ENCODE measurements around the gene HMSD. TPM values are rescaled to one million over a fixed set of nuclear protein-coding genes. Genes with fewer than 3 reads are reported as not detected.
A peak's percentile ranks its signal among the peaks of the same experiment; 100 is the strongest.
"Not testable (repeated sequence)": the region's sequence is repeated elsewhere in the genome, so short reads cannot be mapped to it uniquely, and the experiment has no call there.

Gene HMSD
- total and polyA plus RNA-seq, 2 donors (not counting 3 experiments of a cell fraction or from before 2014, with no cell fraction given), result 0.08 TPM; not detected in 1

DNA sequence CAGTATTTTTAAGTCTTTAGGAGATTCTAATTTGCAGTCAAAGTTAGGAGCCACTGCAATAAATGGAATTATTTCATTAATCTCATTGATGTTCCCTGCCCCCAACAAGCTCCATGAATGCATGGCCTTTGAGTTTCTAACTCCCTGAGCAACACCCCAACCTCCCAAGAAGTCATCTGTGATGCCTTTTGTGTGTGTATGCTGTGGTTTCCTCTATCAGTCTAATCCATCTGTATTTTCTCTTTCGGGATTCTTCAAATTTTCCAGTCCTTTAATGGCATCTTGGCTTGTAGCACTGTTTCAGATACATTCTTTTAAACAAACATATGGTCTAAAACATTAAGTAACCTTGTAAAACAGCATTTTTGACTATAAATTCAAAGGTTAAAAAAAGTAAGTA, 24.6 kb upstream of the HMSD start:
- no TSS peak for BruUV-seq (replicated peaks)
- ChIA-PET POLR2A (no interaction called here), CTCF (no interaction called here)
- Histone ChIP-seq H3K9ac (replicated peaks; ENCODE audit: extremely low read depth, insufficient read depth, low read length) (no peak overlapping the region), H2AFZ (ENCODE audit: low read depth, low read length) (no peak overlapping the region), H4K20me1 (replicated peaks; ENCODE audit: control insufficient read depth, extremely low read depth, insufficient read depth, low read length) (no peaks in the 10 kb centered on the region), H3K9me3 (replicated peaks; ENCODE audit: control insufficient read depth, insufficient read depth, low read length) (no peaks in the 10 kb centered on the region), H3K4me1 (ENCODE audit: control insufficient read depth, extremely low read depth, insufficient read depth, low read length) (no peaks in the 10 kb centered on the region), H3K79me2 (ENCODE audit: control insufficient read depth, insufficient read depth, low read length) (no peaks in the 10 kb centered on the region), H3K27me3 (ENCODE audit: control insufficient read depth in 2 of 2, insufficient read depth in 2 of 2, low read length in 2 of 2) (peaks cover 6 to 32% of the 10 kb centered on the region in 2 experiments), H3K9me1 (replicated peaks; ENCODE audit: control insufficient read depth, extremely low read depth, insufficient read depth, low read length) (no peaks in the 10 kb centered on the region), H3K36me3 (ENCODE audit: control insufficient read depth in 2 of 2, extremely low read depth in 1 of 2, insufficient read depth in 2 of 2, low read length in 2 of 2) (no peaks in the 10 kb centered on the region), H3K4me2 (ENCODE audit: insufficient read depth, low read length) (no peak overlapping the region), H3K4me3 (replicated peaks in 1 of 3; ENCODE audit: insufficient read depth in 1 of 3, low read depth in 1 of 3, low read length in 3 of 3) (no peak overlapping the region), H3K27ac (ENCODE audit: insufficient read depth, low read depth, low read length) (no peak overlapping the region)
- TF ChIP-seq POLR2A (IDR thresholded peaks at IDR 0.05; ENCODE audit: low read depth, low read length), result no peak
- DNase-seq (ENCODE audit: low read depth, low spot score) (no peak), FAIRE-seq (no peak)
- dilution Hi-C loops (cut with MboI; ENCODE audit: extremely low pct_ligation_motif_present, low sequenced_read_pairs) (no loop called here), intact Hi-C loops (cut with micrococcal nuclease) (no loop called here)

DNA sequence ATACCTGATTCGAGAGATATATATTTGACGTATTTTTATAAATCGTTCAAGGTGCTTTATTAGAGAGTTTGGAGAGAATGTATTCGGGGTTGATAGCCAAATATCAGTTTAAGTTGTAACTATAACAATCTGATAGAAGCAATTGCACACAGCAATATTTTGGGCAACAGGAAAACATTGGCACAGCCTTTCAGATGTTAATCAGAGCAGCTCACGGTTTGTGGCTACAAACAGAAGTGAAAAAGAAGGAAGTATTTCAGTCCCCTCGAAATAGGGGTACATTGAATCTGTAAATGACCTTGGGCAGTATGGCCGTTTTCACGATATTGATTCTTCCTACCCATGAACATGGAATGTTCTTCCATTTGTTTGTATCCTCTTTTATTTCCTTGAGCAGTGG, 20.8 kb upstream of the HMSD start:
- FAIRE-seq (no peak), DNase-seq (ENCODE audit: low read depth, low spot score) (no peak)
- BruUV-seq (replicated peaks), result no TSS peak
- no peaks in the 10 kb centered on the region for H3K9me1 ChIP-seq (replicated peaks; ENCODE audit: control insufficient read depth, extremely low read depth, insufficient read depth, low read length)
- intact Hi-C loops (cut with micrococcal nuclease), result no loop called here
- peaks cover 6 to 10% of the 10 kb centered on the region in 2 experiments for H3K27me3 ChIP-seq (ENCODE audit: control insufficient read depth in 2 of 2, insufficient read depth in 2 of 2, low read length in 2 of 2)
- H3K4me3 ChIP-seq (replicated peaks in 1 of 3; ENCODE audit: insufficient read depth in 1 of 3, low read depth in 1 of 3, low read length in 3 of 3), result no peak overlapping the region
- H2AFZ ChIP-seq (ENCODE audit: low read depth, low read length), result no peak overlapping the region
- H3K27ac ChIP-seq (ENCODE audit: insufficient read depth, low read depth, low read length), result no peak overlapping the region
- H3K79me2 ChIP-seq (ENCODE audit: control insufficient read depth, insufficient read depth, low read length), result no peaks in the 10 kb centered on the region
- TF ChIP-seq, protein P1, sequence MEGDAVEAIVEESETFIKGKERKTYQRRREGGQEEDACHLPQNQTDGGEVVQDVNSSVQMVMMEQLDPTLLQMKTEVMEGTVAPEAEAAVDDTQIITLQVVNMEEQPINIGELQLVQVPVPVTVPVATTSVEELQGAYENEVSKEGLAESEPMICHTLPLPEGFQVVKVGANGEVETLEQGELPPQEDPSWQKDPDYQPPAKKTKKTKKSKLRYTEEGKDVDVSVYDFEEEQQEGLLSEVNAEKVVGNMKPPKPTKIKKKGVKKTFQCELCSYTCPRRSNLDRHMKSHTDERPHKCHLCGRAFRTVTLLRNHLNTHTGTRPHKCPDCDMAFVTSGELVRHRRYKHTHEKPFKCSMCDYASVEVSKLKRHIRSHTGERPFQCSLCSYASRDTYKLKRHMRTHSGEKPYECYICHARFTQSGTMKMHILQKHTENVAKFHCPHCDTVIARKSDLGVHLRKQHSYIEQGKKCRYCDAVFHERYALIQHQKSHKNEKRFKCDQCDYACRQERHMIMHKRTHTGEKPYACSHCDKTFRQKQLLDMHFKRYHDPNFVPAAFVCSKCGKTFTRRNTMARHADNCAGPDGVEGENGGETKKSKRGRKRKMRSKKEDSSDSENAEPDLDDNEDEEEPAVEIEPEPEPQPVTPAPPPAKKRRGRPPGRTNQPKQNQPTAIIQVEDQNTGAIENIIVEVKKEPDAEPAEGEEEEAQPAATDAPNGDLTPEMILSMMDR (IDR thresholded peaks at IDR 0.05; ENCODE audit: extremely low read depth in 1 of 2, insufficient read depth in 1 of 2, low read depth in 1 of 2, low read length in 2 of 2), result no peak
- TF ChIP-seq MYC (IDR thresholded peaks at IDR 0.05; ENCODE audit: low read depth, low read length), result no peak
- TF ChIP-seq, protein P2, sequence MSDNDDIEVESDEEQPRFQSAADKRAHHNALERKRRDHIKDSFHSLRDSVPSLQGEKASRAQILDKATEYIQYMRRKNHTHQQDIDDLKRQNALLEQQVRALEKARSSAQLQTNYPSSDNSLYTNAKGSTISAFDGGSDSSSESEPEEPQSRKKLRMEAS (IDR thresholded peaks at IDR 0.05; ENCODE audit: insufficient read depth, insufficient read length), result no peak
- no peak for TF ChIP-seq POLR2A (IDR thresholded peaks at IDR 0.05; ENCODE audit: low read depth, low read length)
- TF ChIP-seq JUN (IDR thresholded peaks at IDR 0.05; ENCODE audit: borderline replicate concordance, insufficient read depth, insufficient read length, low read depth), result no peak
- no peak for TF ChIP-seq EZH2 (IDR thresholded peaks at IDR 0.05; ENCODE audit: borderline replicate concordance, low read depth, low read length, severe bottlenecking)
- no peak for TF ChIP-seq POLR2AphosphoS5 (IDR thresholded peaks at IDR 0.05; ENCODE audit: insufficient read depth, low read depth, low read length)
- no peak for TF ChIP-seq FOS (IDR thresholded peaks at IDR 0.05; ENCODE audit: borderline replicate concordance, insufficient read depth, low read length)
- TF ChIP-seq GATA2 (IDR thresholded peaks at IDR 0.05; ENCODE audit: insufficient read depth, insufficient read length, low read depth, low read length), result no peak
- dilution Hi-C loops (cut with MboI; ENCODE audit: extremely low pct_ligation_motif_present, low sequenced_read_pairs), result no loop called here
- H3K4me2 ChIP-seq (ENCODE audit: insufficient read depth, low read length), result no peak overlapping the region
- no peaks in the 10 kb centered on the region for H3K36me3 ChIP-seq (ENCODE audit: control insufficient read depth in 2 of 2, extremely low read depth in 1 of 2, insufficient read depth in 2 of 2, low read length in 2 of 2)
- CTCF ChIA-PET, result interaction anchor here (1.2 to 1.3 kb wide), 2 partner anchors 8 to 410 kb away, joined by 3 read pairs; no protein-coding TSS in a partner anchor
- POLR2A ChIA-PET, result no interaction called here
- H3K4me1 ChIP-seq (ENCODE audit: control insufficient read depth, extremely low read depth, insufficient read depth, low read length), result no peaks in the 10 kb centered on the region
- H3K9me3 ChIP-seq (replicated peaks; ENCODE audit: control insufficient read depth, insufficient read depth, low read length), result no peaks in the 10 kb centered on the region
- no peaks in the 10 kb centered on the region for H4K20me1 ChIP-seq (replicated peaks; ENCODE audit: control insufficient read depth, extremely low read depth, insufficient read depth, low read length)
- no peak overlapping the region for H3K9ac ChIP-seq (replicated peaks; ENCODE audit: extremely low read depth, insufficient read depth, low read length)

DNA sequence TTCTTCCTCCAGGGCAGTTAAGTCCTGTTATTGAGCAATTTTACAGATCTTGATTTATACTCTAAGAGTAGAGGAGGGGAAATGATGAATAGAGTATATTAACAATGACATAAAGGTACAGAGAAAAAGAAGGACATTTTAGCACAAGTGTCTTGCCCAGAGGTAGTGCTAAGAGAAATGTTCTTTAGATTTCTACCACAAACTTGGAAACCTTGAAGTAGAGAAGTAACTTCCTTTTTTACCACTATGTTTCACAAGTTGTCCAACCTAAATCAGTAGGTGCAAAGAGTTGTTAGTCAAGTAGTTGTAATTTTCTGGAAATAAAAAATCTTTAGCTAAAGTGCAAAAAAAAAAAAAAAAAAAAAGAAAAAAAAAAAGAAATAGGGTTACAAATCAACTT, 19.7 kb upstream of the HMSD start:
- H3K4me3 ChIP-seq (replicated peaks in 1 of 3; ENCODE audit: insufficient read depth in 1 of 3, low read depth in 1 of 3, low read length in 3 of 3); H3K9me1 ChIP-seq (replicated peaks; ENCODE audit: control insufficient read depth, extremely low read depth, insufficient read depth, low read length); H3K4me1 ChIP-seq (ENCODE audit: control insufficient read depth, extremely low read depth, insufficient read depth, low read length); DNase-seq (ENCODE audit: low read depth, low spot score); H3K27me3 ChIP-seq (ENCODE audit: control insufficient read depth in 2 of 2, insufficient read depth in 2 of 2, low read length in 2 of 2); H3K36me3 ChIP-seq (ENCODE audit: control insufficient read depth in 2 of 2, extremely low read depth in 1 of 2, insufficient read depth in 2 of 2, low read length in 2 of 2); H2AFZ ChIP-seq (ENCODE audit: low read depth, low read length); dilution Hi-C loops (cut with MboI; ENCODE audit: extremely low pct_ligation_motif_present, low sequenced_read_pairs); H3K9ac ChIP-seq (replicated peaks; ENCODE audit: extremely low read depth, insufficient read depth, low read length); H3K4me2 ChIP-seq (ENCODE audit: insufficient read depth, low read length); intact Hi-C loops (cut with micrococcal nuclease); H3K27ac ChIP-seq (ENCODE audit: insufficient read depth, low read depth, low read length); H4K20me1 ChIP-seq (replicated peaks; ENCODE audit: control insufficient read depth, extremely low read depth, insufficient read depth, low read length); BruUV-seq (replicated peaks); H3K9me3 ChIP-seq (replicated peaks; ENCODE audit: control insufficient read depth, insufficient read depth, low read length); H3K79me2 ChIP-seq (ENCODE audit: control insufficient read depth, insufficient read depth, low read length): not testable (repeated sequence)
- POLR2A ChIA-PET, result interaction anchor here (0.6 kb wide), 1 partner anchor 515 kb away, joined by 4 read pairs; no protein-coding TSS in a partner anchor
- FAIRE-seq, result peak; percentile 73
- CTCF ChIA-PET, result interaction anchor here (0.6 kb wide), 1 partner anchor 36 kb away, joined by 3 read pairs; no protein-coding TSS in a partner anchor
